Esophagus muscularis mucosa (tissue), 4 donors: ENCODE results near the gene LAMA3. TPM values are rescaled to one million over a fixed set of nuclear protein-coding genes. Genes with fewer than 3 reads are reported as not detected.

Experiments
- DNase-seq: peaks from one replicate; pipeline ENCODE4 v3.0.0-alpha.2; 2017; ENCODE audit errors: extremely low spot score
- H3K27ac ChIP-seq, 4 donors: fragments of 200-600 bp; sonication (generic); replicated peaks in 1 of 4; 1 replicate in 3 of 4; 2 replicates in 1 of 4; pipeline ENCODE4 v1.5.1; 2016 to 2019; ENCODE audit warnings: mild to moderate bottlenecking in 1 of 4
- H3K27me3 ChIP-seq, 4 donors: fragments of 200-600 bp; sonication (generic); one replicate each; pipeline versions ENCODE4 v1.5.1 to v1.6.0; 2016 to 2019
- H3K36me3 ChIP-seq, 4 donors: fragments of 200-600 bp; sonication (generic); one replicate each; pipeline ENCODE4 v1.5.1; 2016 to 2019
- H3K4me1 ChIP-seq, 4 donors: fragments of 200-600 bp; sonication (generic); one replicate each; pipeline ENCODE4 v1.5.1; 2016 to 2019
- H3K4me3 ChIP-seq, 4 donors: fragments of 200-600 bp; sonication (generic); 1 replicate in 2 of 4; 2 replicates in 2 of 4; pipeline ENCODE4 v1.5.1; 2016 to 2019; ENCODE audit warnings: mild to moderate bottlenecking in 4 of 4, moderate library complexity in 1 of 4
- H3K9me3 ChIP-seq, 4 donors: fragments of 200-600 bp; sonication (generic); 1 replicate in 3 of 4; 2 replicates in 1 of 4; pipeline ENCODE4 v1.5.1; 2016 to 2019
- CTCF ChIP-seq, 3 experiments: fragments of 200-600 bp in 2 of 3; fragments of 450-650 bp in 1 of 3; sonication (generic) in 2 of 3; IDR thresholded peaks; one replicate each; pipeline ENCODE4 v1.5.1; 2017 to 2019; ENCODE audit warnings: antibody characterized with exemption in 3 of 3, mild to moderate bottlenecking in 2 of 3, moderate library complexity in 1 of 3
- EP300 ChIP-seq: sonication (generic); formaldehyde crosslinking; IDR thresholded peaks from one replicate; pipeline ENCODE4 v1.6.1; 2017; ENCODE audit warnings: antibody characterized with exemption
- POLR2A ChIP-seq: fragments of 450-650 bp; IDR thresholded peaks from one replicate; pipeline ENCODE4 v1.6.1; 2017; ENCODE audit warnings: antibody characterized with exemption, moderate library complexity, mild to moderate bottlenecking, low read depth
- POLR2AphosphoS5 ChIP-seq, 2 donors: sonication (generic); formaldehyde crosslinking; IDR thresholded peaks; one replicate each; pipeline ENCODE4 v1.6.1; 2017; ENCODE audit warnings: antibody characterized with exemption in 2 of 2
- WGBS: methylation state at CpG from one replicate; pipeline ENCODE4 v1.1.5; 2018; 5-methylcytosine and 5-hydroxymethylcytosine counted together
- intact Hi-C: fragments of 100-400 bp; cut with DNase I; formaldehyde crosslinking; loops from one replicate; pipeline ENCODE4 v1.15.1; 2023
- total RNA-seq, 4 donors: library from RNA; depleted of rRNA; stranded (reverse); fragments of >200 nt; gene quantifications; one replicate each; pipeline versions ENCODE4 v1.1.0 to v1.2.1, GENCODE V29; 2016

Gene LAMA3
- total RNA-seq, 4 donors from 2014 or later, result 7.5 to 12.9 (median 11.7) TPM

- no peak overlapping the region for H3K4me3 ChIP-seq
- TF ChIP-seq POLR2AphosphoS5 (IDR thresholded peaks at IDR 0.05), result no peak
- no peak for TF ChIP-seq POLR2A
- no peak for TF ChIP-seq CTCF (IDR thresholded peaks at IDR 0.05)
- no peak for TF ChIP-seq EP300
- H3K27me3 ChIP-seq, result no peaks in the 10 kb centered on the region
- peaks cover 0 to 7% (median 0%) of the 10 kb centered on the region in 4 donors for H3K36me3 ChIP-seq
- 78% methylated on average over 3 of the region's 3 CpGs for WGBS
- H3K4me1 ChIP-seq, result no peaks in the 10 kb centered on the region
- intact Hi-C loops, result loop anchor here (10.0 kb wide), 1 partner anchor 64 kb away; the partner anchor contains the start of gene TTC39C
- H3K9me3 ChIP-seq, result no peaks in the 10 kb centered on the region
- no peak for DNase-seq
- H3K27ac ChIP-seq, result no peak overlapping the region
Measured at GRCh38 chr18:23950644-23951043, 261.4 kb downstream of the LAMA3 start.

GRCh38 chr18:23951206-23951605 is 262.0 kb downstream of the LAMA3 start:
- Histone ChIP-seq H3K36me3 (peaks cover 0 to 7% (median 0%) of the 10 kb centered on the region in 4 donors), H3K9me3 (no peaks in the 10 kb centered on the region), H3K27ac (no peak overlapping the region), H3K27me3 (no peaks in the 10 kb centered on the region), H3K4me3 (no peak overlapping the region), H3K4me1 (no peaks in the 10 kb centered on the region)
- intact Hi-C loops, result loop anchor here (10.0 kb wide), 1 partner anchor 64 kb away; the partner anchor contains the start of gene TTC39C
- 87% methylated on average over 5 of the region's 5 CpGs for WGBS
- no peak for DNase-seq
- TF ChIP-seq POLR2A (no peak), CTCF (IDR thresholded peaks at IDR 0.05) (no peak)

- H3K9me3 ChIP-seq, result no peaks in the 10 kb centered on the region
- WGBS, result 100% methylated on average over 2 of the region's 2 CpGs
- no peak overlapping the region for H3K4me3 ChIP-seq
- no peaks in the 10 kb centered on the region for H3K27me3 ChIP-seq
- intact Hi-C loops, result loop anchor here (10.0 kb wide), 1 partner anchor 61 kb away; the partner anchor contains the start of gene TTC39C
- peaks cover 9 to 15% (median 14%) of the 10 kb centered on the region in 4 donors for H3K4me1 ChIP-seq
- TF ChIP-seq POLR2A (no peak), EP300 (no peak), CTCF (IDR thresholded peaks at IDR 0.05) (no peak)
- no peak for DNase-seq
- H3K36me3 ChIP-seq, result peaks cover 0 to 7% (median 0%) of the 10 kb centered on the region in 4 donors
- no peak overlapping the region for H3K27ac ChIP-seq
Measured at GRCh38 chr18:23953984-23954383, 264.7 kb downstream of the LAMA3 start.

- no peaks in the 10 kb centered on the region for H3K9me3 ChIP-seq
- no peak overlapping the region for H3K4me3 ChIP-seq
- H3K27me3 ChIP-seq, result no peaks in the 10 kb centered on the region
- DNase-seq, result no peak
- peak overlapping the region in 1 of 4 donors; percentile 9 for H3K27ac ChIP-seq
- intact Hi-C loops, result loop anchor here (10.0 kb wide), 1 partner anchor 58 kb away; the partner anchor contains the start of gene TTC39C
- 96% methylated on average over 3 of the region's 5 CpGs for WGBS
- H3K36me3 ChIP-seq, result peaks cover 0 to 4% (median 0%) of the 10 kb centered on the region in 4 donors
- no peak for TF ChIP-seq POLR2A
- TF ChIP-seq POLR2AphosphoS5 (IDR thresholded peaks at IDR 0.05), result no peak
- TF ChIP-seq CTCF (IDR thresholded peaks at IDR 0.05), result no peak
- TF ChIP-seq EP300, result no peak
- H3K4me1 ChIP-seq, result peaks cover 9 to 34% (median 29%) of the 10 kb centered on the region in 4 donors
Measured at GRCh38 chr18:23956483-23956882, 267.2 kb downstream of the LAMA3 start.

- TF ChIP-seq CTCF (IDR thresholded peaks at IDR 0.05) (no peak), POLR2A (no peak), POLR2AphosphoS5 (IDR thresholded peaks at IDR 0.05) (peak; percentile 70 to 71), EP300 (no peak)
- WGBS, result 10% methylated on average over 10 of the region's 10 CpGs
- Histone ChIP-seq H3K27me3 (no peaks in the 10 kb centered on the region), H3K36me3 (peaks cover 0 to under 1% (median 0%) of the 10 kb centered on the region in 4 donors), H3K4me3 (no peak overlapping the region), H3K27ac (peak overlapping the region; percentile 67 to 81 (median 76)), H3K9me3 (no peaks in the 10 kb centered on the region), H3K4me1 (peaks cover 9 to 34% (median 29%) of the 10 kb centered on the region in 4 donors)
- intact Hi-C loops, result loop anchor here (10.0 kb wide), 1 partner anchor 57 kb away; the partner anchor contains the start of gene TTC39C
- no peak for DNase-seq
Measured at GRCh38 chr18:23958036-23958435, 268.8 kb downstream of the LAMA3 start.
